ENCODE measurements around the gene MPZL2.

- TF ChIP-seq POLR2A (IDR thresholded peaks at IDR 0.05) (peak in 1 of 2 donors; percentile 42), CTCF (IDR thresholded peaks at IDR 0.05) (no peak)
Observed at GRCh38 chr11:118263695-118264568, at the start of gene MPZL2.
